NCI-H345 (cell line): ENCODE data around the gene ATP1A4.

Experiments
- DNase-seq: peaks from one replicate; lab custom pipeline; 2025; lab: John Stamatoyannopoulos, UW

ATP1A4 gene

GRCh38 chr1:160232911-160233310 is 81.5 kb downstream of the ATP1A4 start:
- DNase-seq = no peak
